Activated T-helper 1 cell treated with anti-CD3 and anti-CD28 coated beads, Interleukin-2, amount 50 U/mL, for 16 hours (primary cell): Measurements from ENCODE around the gene HPSE.
"Not testable (repeated sequence)": the region's sequence is repeated elsewhere in the genome, so short reads cannot be mapped to it uniquely, and the experiment has no call there.

Experiments
- DNase-seq, 2 donors: peaks; one replicate each; pipeline ENCODE4 v3.0.0-alpha.2; 2020; ENCODE audit warnings: low read depth in 1 of 2, low spot score in 1 of 2

HPSE gene

GRCh38 chr4:83284193-83285054 is 50.2 kb downstream of the HPSE start, which contains the start of gene COQ2:
TSS of gene COQ2 (minus strand) at chr4:83284798. CDS start at chr4:83284764, 34 bp downstream.
- peak; percentile 88 to 89 for DNase-seq

- DNase-seq: no peak
Observed at GRCh38 chr4:83283181-83283580, 51.5 kb downstream of the HPSE start.

GRCh38 chr4:83282049-83282535 is 52.6 kb downstream of the HPSE start:
- peak in 1 of 2 donors; percentile 29 for DNase-seq

GRCh38 chr4:83281307-83281706 is 53.3 kb downstream of the HPSE start:
- no peak for DNase-seq

- no peak for DNase-seq
Observed at GRCh38 chr4:83276299-83277040, 58.2 kb downstream of the HPSE start.

- not testable (repeated sequence) for DNase-seq
Observed at GRCh38 chr4:83273926-83274325, 60.7 kb downstream of the HPSE start.

- no peak for DNase-seq
Observed at GRCh38 chr4:83272900-83273299, 61.7 kb downstream of the HPSE start.

- DNase-seq: no peak
Observed at GRCh38 chr4:83269256-83269655, 65.4 kb downstream of the HPSE start.

GRCh38 chr4:83268491-83268890 is 66.2 kb downstream of the HPSE start:
- DNase-seq: no peak

GRCh38 chr4:83267830-83268475 is 66.7 kb downstream of the HPSE start:
- no peak for DNase-seq

- no peak for DNase-seq
Observed at GRCh38 chr4:83267121-83267829, 67.4 kb downstream of the HPSE start.

GRCh38 chr4:83266689-83267088 is 68.0 kb downstream of the HPSE start:
- DNase-seq: no peak

GRCh38 chr4:83263106-83263505 is 71.5 kb downstream of the HPSE start:
- DNase-seq: no peak

GRCh38 chr4:83262682-83263081 is 72.0 kb downstream of the HPSE start:
- DNase-seq: no peak

GRCh38 chr4:83261307-83261706 is 73.3 kb downstream of the HPSE start:
- DNase-seq: no peak

GRCh38 chr4:83259586-83259985 is 75.1 kb downstream of the HPSE start:
- no peak for DNase-seq

GRCh38 chr4:83258461-83258860 is 76.2 kb downstream of the HPSE start:
- no peak for DNase-seq

GRCh38 chr4:83257811-83258210 is 76.8 kb downstream of the HPSE start:
- DNase-seq: no peak

GRCh38 chr4:83255584-83255983 is 79.1 kb downstream of the HPSE start:
- DNase-seq: no peak

GRCh38 chr4:83252782-83253405 is 81.8 kb downstream of the HPSE start:
- peak; percentile 34 to 38 for DNase-seq
